SJSA1 (cell line): ENCODE measurements around the gene MAD1L1. TPM values are rescaled to one million over a fixed set of nuclear protein-coding genes. Genes with fewer than 3 reads are reported as not detected.
"Not testable (repeated sequence)": the region's sequence is repeated elsewhere in the genome, so short reads cannot be mapped to it uniquely, and the experiment has no call there.

ENCODE experiments used
- DNase-seq, 2 experiments: peaks; one replicate each; pipeline ENCODE4 v3.0.0-alpha.2; 2015 to 2020; ENCODE audit warnings: low spot score in 2 of 2, low read depth in 1 of 2
- H3K27ac ChIP-seq: fragments of 250-450 bp; sonication (Bioruptor Pico); 2 replicates; pipeline ENCODE4 v1.5.1; 2020; ENCODE audit warnings: mild to moderate bottlenecking, moderate library complexity
- H3K27me3 ChIP-seq: fragments of 250-450 bp; sonication (Bioruptor Pico); replicated peaks from 2 replicates; pipeline ENCODE4 v1.5.1; 2020; ENCODE audit warnings: mild to moderate bottlenecking, moderate library complexity
- H3K36me3 ChIP-seq: fragments of 250-450 bp; sonication (Bioruptor Pico); 2 replicates; pipeline ENCODE4 v1.5.1; 2020; ENCODE audit warnings: mild to moderate bottlenecking
- H3K4me1 ChIP-seq: fragments of 250-450 bp; sonication (Bioruptor Pico); replicated peaks from 2 replicates; pipeline ENCODE4 v1.6.1; 2021; ENCODE audit warnings: mild to moderate bottlenecking
- H3K4me3 ChIP-seq: fragments of 250-450 bp; sonication (Bioruptor Pico); 2 replicates; pipeline ENCODE4 v1.5.1; 2020; ENCODE audit warnings: mild to moderate bottlenecking
- H3K9me3 ChIP-seq: fragments of 250-450 bp; sonication (Bioruptor Pico); replicated peaks from 2 replicates; pipeline ENCODE4 v1.5.1; 2020; ENCODE audit warnings: mild to moderate bottlenecking
- total RNA-seq: library from RNA; depleted of rRNA; stranded (reverse); fragments of >200 nt; shearing (Covaris generic); gene quantifications from 2 replicates; pipeline ENCODE4 v1.2.3, GENCODE V29; 2014

The MAD1L1 gene
- total RNA-seq, 1 experiment from 2014 or later: 44.0 TPM

GRCh38 chr7:1977876-1978441, 254.8 kb downstream of the MAD1L1 start:
- Histone ChIP-seq H3K9me3 (no peaks in the 10 kb centered on the region), H3K27me3 (no peaks in the 10 kb centered on the region), H3K36me3 (peaks cover 11% of the 10 kb centered on the region), H3K4me3 (no peak overlapping the region), H3K27ac (no peak overlapping the region), H3K4me1 (no peaks in the 10 kb centered on the region)
- no peak for DNase-seq

- H3K27me3 ChIP-seq: no peaks in the 10 kb centered on the region
- H3K27ac ChIP-seq: no peak overlapping the region
- no peaks in the 10 kb centered on the region for H3K9me3 ChIP-seq
- H3K4me1 ChIP-seq: no peaks in the 10 kb centered on the region
- H3K4me3 ChIP-seq: no peak overlapping the region
- peaks cover 11% of the 10 kb centered on the region for H3K36me3 ChIP-seq
- DNase-seq: no peak
Measured at GRCh38 chr7:1977059-1977875, 255.5 kb downstream of the MAD1L1 start.

GRCh38 chr7:1976521-1976920, 256.2 kb downstream of the MAD1L1 start:
- peaks cover 11% of the 10 kb centered on the region for H3K36me3 ChIP-seq
- H3K4me3 ChIP-seq, H3K9me3 ChIP-seq, H3K4me1 ChIP-seq, DNase-seq, H3K27ac ChIP-seq, H3K27me3 ChIP-seq: not testable (repeated sequence)

- no peaks in the 10 kb centered on the region for H3K4me1 ChIP-seq
- no peaks in the 10 kb centered on the region for H3K9me3 ChIP-seq
- H3K27ac ChIP-seq: no peak overlapping the region
- no peaks in the 10 kb centered on the region for H3K27me3 ChIP-seq
- H3K36me3 ChIP-seq: peaks cover 11% of the 10 kb centered on the region
- DNase-seq: no peak
- no peak overlapping the region for H3K4me3 ChIP-seq
Measured at GRCh38 chr7:1975581-1975980, 257.2 kb downstream of the MAD1L1 start.

- H3K4me1 ChIP-seq: no peaks in the 10 kb centered on the region
- peaks cover 9% of the 10 kb centered on the region for H3K36me3 ChIP-seq
- DNase-seq: no peak
- no peak overlapping the region for H3K27ac ChIP-seq
- no peak overlapping the region for H3K4me3 ChIP-seq
- no peaks in the 10 kb centered on the region for H3K9me3 ChIP-seq
- H3K27me3 ChIP-seq: no peaks in the 10 kb centered on the region
Measured at GRCh38 chr7:1975179-1975578, 257.6 kb downstream of the MAD1L1 start.

GRCh38 chr7:1974290-1975101, 258.2 kb downstream of the MAD1L1 start:
- H3K4me1 ChIP-seq: no peaks in the 10 kb centered on the region
- no peaks in the 10 kb centered on the region for H3K9me3 ChIP-seq
- H3K27me3 ChIP-seq: no peaks in the 10 kb centered on the region
- no peak for DNase-seq
- H3K36me3 ChIP-seq: peaks cover 6% of the 10 kb centered on the region; the same call in 1 of the 2 replicates
- H3K4me3 ChIP-seq: no peak overlapping the region
- H3K27ac ChIP-seq: no peak overlapping the region

GRCh38 chr7:1973321-1974251, 259.2 kb downstream of the MAD1L1 start:
- no peak for DNase-seq
- Histone ChIP-seq H3K27ac (no peak overlapping the region), H3K27me3 (no peaks in the 10 kb centered on the region), H3K4me3 (no peak overlapping the region), H3K4me1 (no peaks in the 10 kb centered on the region), H3K9me3 (no peaks in the 10 kb centered on the region), H3K36me3 (peaks cover 3% of the 10 kb centered on the region; the same call in 1 of the 2 replicates)

- Histone ChIP-seq H3K27ac (no peak overlapping the region), H3K36me3 (peaks cover 3% of the 10 kb centered on the region; the same call in 1 of the 2 replicates), H3K4me1 (no peaks in the 10 kb centered on the region), H3K4me3 (no peak overlapping the region), H3K9me3 (no peaks in the 10 kb centered on the region), H3K27me3 (no peaks in the 10 kb centered on the region)
- no peak for DNase-seq
Measured at GRCh38 chr7:1972744-1973143, 260.0 kb downstream of the MAD1L1 start.

- no peak overlapping the region for H3K4me3 ChIP-seq
- DNase-seq: no peak
- no peaks in the 10 kb centered on the region for H3K27me3 ChIP-seq
- H3K36me3 ChIP-seq: peaks cover 3% of the 10 kb centered on the region; the same call in 1 of the 2 replicates
- H3K4me1 ChIP-seq: no peaks in the 10 kb centered on the region
- no peak overlapping the region for H3K27ac ChIP-seq
- no peaks in the 10 kb centered on the region for H3K9me3 ChIP-seq
Measured at GRCh38 chr7:1971946-1972654, 260.6 kb downstream of the MAD1L1 start.

- H3K36me3 ChIP-seq: peaks cover under 1% of the 10 kb centered on the region; the same call in 1 of the 2 replicates
- no peak for DNase-seq
- H3K27ac ChIP-seq: no peak overlapping the region
- no peaks in the 10 kb centered on the region for H3K9me3 ChIP-seq
- H3K4me3 ChIP-seq: no peak overlapping the region
- H3K27me3 ChIP-seq: no peaks in the 10 kb centered on the region
- H3K4me1 ChIP-seq: no peaks in the 10 kb centered on the region
Measured at GRCh38 chr7:1970895-1971294, 261.9 kb downstream of the MAD1L1 start.

- not testable (repeated sequence) for H3K4me3 ChIP-seq, H3K27me3 ChIP-seq, H3K27ac ChIP-seq, H3K4me1 ChIP-seq, H3K9me3 ChIP-seq, DNase-seq, H3K36me3 ChIP-seq
Measured at GRCh38 chr7:1970285-1970660, 262.5 kb downstream of the MAD1L1 start.

GRCh38 chr7:1969459-1970284, 263.1 kb downstream of the MAD1L1 start:
- Histone ChIP-seq H3K27me3 (no peaks in the 10 kb centered on the region), H3K4me3 (no peak overlapping the region), H3K4me1 (no peaks in the 10 kb centered on the region), H3K9me3 (no peaks in the 10 kb centered on the region), H3K27ac (no peak overlapping the region), H3K36me3 (no peaks in the 10 kb centered on the region)
- no peak for DNase-seq
